Middle frontal gyrus (tissue), 1 donor: ENCODE measurements around the gene STK33.
"Not testable (repeated sequence)": the region's sequence is repeated elsewhere in the genome, so short reads cannot be mapped to it uniquely, and the experiment has no call there.

ENCODE experiments used
- DNase-seq: peaks from one replicate; pipeline ENCODE4 v3.0.0-alpha.2; 2015; ENCODE audit warnings: low spot score; ENCODE audit errors: extremely low spot score

STK33 gene

DNA sequence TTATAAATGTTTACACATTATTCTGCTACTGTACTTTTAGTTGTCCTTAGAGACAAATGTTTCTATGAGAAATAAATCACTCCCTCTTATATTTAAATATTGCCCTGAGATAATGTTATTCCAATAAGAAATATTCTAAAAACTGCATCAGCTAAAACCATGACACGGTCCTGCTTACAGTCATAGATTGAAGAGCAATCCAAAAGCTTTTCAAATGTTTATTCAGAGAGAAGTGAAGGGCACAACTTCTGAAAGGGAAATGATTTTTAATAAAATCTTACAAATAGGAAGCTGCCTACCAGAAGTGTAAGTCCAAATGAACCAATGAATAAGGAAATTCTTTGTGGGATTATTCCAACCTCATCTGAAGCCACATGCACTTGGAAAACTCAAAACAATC, 49.2 kb downstream of the STK33 start:
- DNase-seq = no peak

GRCh38 chr11:8543278-8543677, 50.8 kb downstream of the STK33 start:
- no peak for DNase-seq

GRCh38 chr11:8541448-8541847, 52.6 kb downstream of the STK33 start:
- DNase-seq = no peak

GRCh38 chr11:8533332-8533731, 60.7 kb downstream of the STK33 start:
- DNase-seq = no peak

GRCh38 chr11:8532475-8532874, 61.6 kb downstream of the STK33 start:
- DNase-seq = no peak

DNA sequence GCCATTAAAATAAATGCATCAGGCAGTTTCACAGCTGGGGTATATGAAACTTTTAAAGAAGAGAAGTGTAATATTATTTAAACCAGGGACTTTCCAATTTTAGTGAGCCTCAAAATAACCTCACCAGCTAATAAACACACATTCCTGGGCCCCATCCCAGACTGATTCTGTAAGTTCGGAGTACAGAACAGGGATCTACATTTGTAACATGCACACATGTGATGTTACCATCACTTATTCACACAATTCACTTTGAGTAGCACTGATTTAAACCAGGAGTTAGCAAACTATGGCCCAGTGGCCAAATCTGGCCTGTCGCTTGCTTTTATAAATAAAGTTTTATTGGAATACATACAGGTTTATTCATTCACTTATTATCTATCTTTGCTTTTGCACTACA, 62.0 kb downstream of the STK33 start:
- DNase-seq = no peak

DNA sequence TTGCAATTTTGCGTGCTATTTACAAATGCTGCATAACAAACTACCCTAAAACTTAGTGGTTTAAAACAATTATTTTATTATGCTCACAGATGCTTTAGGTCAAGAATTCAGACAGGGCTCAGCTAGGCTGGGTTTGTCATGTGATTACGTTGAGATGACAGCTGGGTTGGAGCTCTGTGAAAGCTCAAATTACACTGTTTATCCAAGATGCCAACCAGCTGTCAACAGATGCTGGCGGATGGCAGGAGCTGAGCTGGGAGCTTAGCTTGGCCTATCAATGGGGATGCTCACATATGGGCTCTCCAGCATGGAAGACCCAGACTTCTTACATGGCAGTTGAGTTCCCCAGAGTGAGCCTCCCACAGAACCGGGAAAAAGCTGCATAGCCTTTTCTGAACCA, 62.7 kb downstream of the STK33 start:
- DNase-seq = no peak

DNA sequence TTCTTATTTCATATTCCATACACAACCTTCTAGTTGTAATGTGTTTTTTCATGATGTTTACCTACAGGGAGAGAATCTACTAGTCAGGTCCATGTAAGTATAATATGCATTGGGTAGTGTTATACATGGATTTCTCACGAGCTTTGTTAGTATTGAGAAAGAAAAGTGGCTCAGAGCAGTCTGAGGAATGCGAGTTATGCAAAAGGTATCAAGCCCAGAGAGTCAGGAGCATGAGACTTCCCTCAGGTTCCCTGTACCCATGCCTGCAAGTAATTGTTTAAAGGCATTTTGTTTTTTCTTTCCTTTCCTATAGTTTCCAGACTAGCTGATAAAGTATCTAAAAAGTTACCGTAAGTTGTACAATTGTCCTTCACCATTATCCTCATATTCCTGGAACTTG, 66.1 kb downstream of the STK33 start:
- DNase-seq = no peak

- no peak for DNase-seq
Measured at GRCh38 chr11:8523396-8523795, 70.6 kb downstream of the STK33 start.

GRCh38 chr11:8512547-8512946, 81.5 kb downstream of the STK33 start:
- no peak for DNase-seq

DNA sequence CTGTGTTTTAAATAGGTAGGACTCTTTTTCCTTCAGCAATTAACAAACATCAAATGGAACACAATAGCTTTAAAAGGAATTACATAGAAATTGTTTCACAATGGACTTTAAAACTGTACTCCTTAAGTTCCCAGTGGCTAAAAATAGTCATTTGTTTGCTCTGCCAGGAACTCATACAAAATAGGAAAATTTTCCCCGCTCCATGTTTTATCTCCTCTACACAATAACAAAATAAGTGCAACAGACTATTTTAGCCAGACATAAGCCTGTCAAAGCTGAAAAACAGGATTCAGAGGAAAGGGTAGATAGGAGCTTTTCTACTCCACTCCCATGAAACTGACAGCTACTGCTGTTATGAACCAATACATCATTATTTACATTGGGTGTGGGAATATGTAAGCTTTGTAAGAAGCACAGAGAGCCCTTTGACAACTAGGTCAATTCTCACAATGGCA, 90.1 kb downstream of the STK33 start:
- DNase-seq = no peak

- no peak for DNase-seq
Measured at GRCh38 chr11:8501836-8502235, 92.2 kb downstream of the STK33 start.

DNA sequence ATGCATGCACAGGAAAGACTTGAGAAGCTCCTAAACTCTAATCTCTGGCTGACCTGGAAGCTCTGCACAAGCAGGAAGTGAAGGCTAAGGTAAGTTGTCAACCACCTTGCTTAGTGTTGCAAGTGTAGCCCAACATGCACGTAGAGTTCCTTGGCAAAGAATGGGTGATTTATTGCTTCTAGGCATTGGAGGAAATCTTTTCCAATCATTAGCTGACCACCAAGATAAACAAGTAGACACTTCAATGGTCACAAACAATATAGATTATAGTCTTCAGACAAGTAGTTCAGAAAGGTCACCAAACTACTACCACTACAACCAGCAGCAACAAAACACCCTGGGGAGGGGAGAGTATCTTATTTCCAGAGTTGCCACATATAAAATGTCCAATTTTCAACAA, 105.6 kb downstream of the STK33 start:
- no peak for DNase-seq

GRCh38 chr11:8487261-8487660, 106.8 kb downstream of the STK33 start:
- DNase-seq = no peak

- no peak for DNase-seq
Measured at GRCh38 chr11:8484251-8484650, 109.8 kb downstream of the STK33 start.

- DNase-seq = no peak
Measured at GRCh38 chr11:8480858-8481257, 113.2 kb downstream of the STK33 start.

DNA sequence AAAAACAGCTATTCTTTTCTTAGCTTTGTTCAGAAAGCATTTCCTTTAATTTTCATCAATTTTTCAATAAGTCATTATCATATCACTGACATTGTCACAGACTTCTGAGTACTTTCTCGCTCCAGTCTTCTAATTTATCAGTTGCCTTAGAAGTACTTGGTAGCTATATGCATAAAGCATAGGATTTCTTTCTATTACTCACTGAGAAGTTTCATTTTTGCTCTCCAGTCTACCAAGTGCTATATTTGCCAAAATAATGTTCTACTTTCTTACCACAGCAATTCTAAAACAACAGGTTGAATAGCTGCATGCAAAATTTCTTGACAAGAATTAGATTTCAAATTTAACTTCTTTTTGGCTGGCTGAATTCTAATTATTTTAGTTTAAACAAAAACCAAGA, 116.3 kb downstream of the STK33 start:
- DNase-seq = no peak

GRCh38 chr11:8477151-8477550, 116.9 kb downstream of the STK33 start:
- DNase-seq = no peak

DNA sequence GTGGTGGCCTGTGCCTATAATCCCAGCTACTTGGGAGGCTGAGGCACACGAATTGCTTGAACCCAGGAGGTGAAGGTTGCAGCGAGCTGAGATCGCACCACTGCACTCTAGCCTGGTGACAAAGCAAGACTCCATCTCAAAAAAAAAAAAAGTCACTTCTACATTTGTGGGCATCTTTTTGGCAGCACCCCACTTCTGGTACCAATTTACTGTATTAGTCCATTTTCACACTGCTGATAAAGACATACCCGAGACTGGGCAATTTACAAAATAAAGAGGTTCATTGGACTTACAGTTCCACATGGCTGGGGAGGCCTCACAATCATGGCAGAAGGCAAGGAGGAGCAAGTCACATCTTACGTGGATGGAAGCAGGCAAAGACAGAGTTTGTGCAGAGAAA, 126.2 kb downstream of the STK33 start:
- not testable (repeated sequence) for DNase-seq

DNA sequence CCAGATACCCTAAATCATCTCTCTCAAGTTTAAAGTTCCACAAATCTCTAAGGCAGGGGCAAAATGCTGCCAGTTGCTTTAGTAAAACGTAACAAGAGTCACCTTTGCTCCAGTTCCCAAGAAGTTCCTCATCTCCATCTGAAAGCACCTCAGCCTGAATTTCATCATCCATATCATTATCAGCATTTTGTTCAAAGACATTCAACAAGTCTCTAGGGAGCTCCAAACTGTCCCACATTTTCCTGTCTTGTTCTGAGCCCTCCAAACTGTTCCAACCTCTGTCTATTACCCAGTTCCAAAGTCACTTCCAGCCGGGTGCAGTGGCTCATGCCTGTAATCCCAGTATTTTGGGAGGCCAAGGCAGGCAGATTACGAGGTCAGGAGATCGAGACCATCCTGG, 126.7 kb downstream of the STK33 start:
- DNase-seq = not testable (repeated sequence)

DNA sequence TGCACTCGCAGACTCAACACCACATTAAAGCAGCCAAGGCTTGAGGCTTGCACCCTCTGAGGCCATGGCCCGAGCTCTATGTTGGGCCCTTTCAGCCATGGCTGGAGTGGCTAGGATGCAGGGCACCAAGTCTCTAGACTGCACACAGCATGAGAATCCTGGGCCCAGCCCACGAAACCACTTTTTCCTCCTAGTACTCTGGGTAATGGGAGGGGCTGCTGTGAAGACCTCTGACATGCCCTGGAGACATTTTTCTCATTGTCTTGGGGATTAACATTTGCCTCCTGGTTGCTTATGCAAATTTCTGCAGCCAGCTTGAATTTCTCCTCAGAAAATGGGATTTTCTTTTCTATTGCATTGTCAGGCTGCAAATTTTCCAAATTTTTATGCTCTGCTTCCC, 127.1 kb downstream of the STK33 start:
- DNase-seq = not testable (repeated sequence)

- DNase-seq = no peak
Measured at GRCh38 chr11:8459711-8460399, 134.2 kb downstream of the STK33 start.

- DNase-seq = no peak
Measured at GRCh38 chr11:8442301-8442700, 151.7 kb downstream of the STK33 start.

GRCh38 chr11:8440649-8441048, 153.4 kb downstream of the STK33 start:
- DNase-seq = no peak
